HepG2 (cell line): ENCODE data around the gene ACSF3. TPM values are rescaled to one million over a fixed set of nuclear protein-coding genes. Genes with fewer than 3 reads are reported as not detected.
A peak's percentile ranks its signal among the peaks of the same experiment; 100 is the strongest.

Experiments
- ARID2 ChIP-seq: sonication (generic); formaldehyde crosslinking; IDR thresholded peaks from 2 replicates; pipeline ENCODE4 v1.8.1; 2022; ENCODE audit warnings: mild to moderate bottlenecking, missing genetic modification reagents, borderline replicate concordance
- CCAR2 ChIP-seq: fragments of 200-400 bp; formaldehyde crosslinking; optimal IDR thresholded peaks from 2 replicates; pipeline ENCODE3; 2018; ENCODE audit warnings: low read depth, mild to moderate bottlenecking, low read length, moderate library complexity
- ELF1 ChIP-seq: sonication (generic); formaldehyde crosslinking; IDR thresholded peaks from 2 replicates; pipeline ENCODE4 v1.4.0; 2020; ENCODE audit warnings: missing genetic modification reagents
- GPN1 ChIP-seq: sonication (generic); formaldehyde crosslinking; IDR thresholded peaks from 2 replicates; pipeline ENCODE4 v1.5.1; 2020; ENCODE audit warnings: missing genetic modification reagents, borderline replicate concordance
- JUNB ChIP-seq: sonication (generic); formaldehyde crosslinking; IDR thresholded peaks from 2 replicates; pipeline ENCODE4 v1.8.0; 2022; ENCODE audit warnings: missing genetic modification reagents, mild to moderate bottlenecking, borderline replicate concordance
- KDM6A ChIP-seq: IDR thresholded peaks from 2 replicates; pipeline ENCODE4 v1.6.1; 2016; ENCODE audit warnings: low read depth
- KMT2A ChIP-seq: sonication (generic); formaldehyde crosslinking; IDR thresholded peaks from 2 replicates; pipeline ENCODE4 v1.4.0; 2020; ENCODE audit warnings: missing genetic modification reagents
- MAFF ChIP-seq: IDR thresholded peaks from 2 replicates; pipeline ENCODE4 v1.6.1; 2011; ENCODE audit warnings: low read depth, low read length, improper control_type of control experiment
- MED1 ChIP-seq: sonication (generic); formaldehyde crosslinking; IDR thresholded peaks from 2 replicates; pipeline ENCODE4 v1.4.0; 2020; ENCODE audit warnings: missing genetic modification reagents
- MEIS2 ChIP-seq: sonication (generic); formaldehyde crosslinking; IDR thresholded peaks from 2 replicates; pipeline ENCODE4 v1.9.0; 2021; ENCODE audit warnings: mild to moderate bottlenecking, missing genetic modification reagents
- MLLT10 ChIP-seq: sonication (generic); formaldehyde crosslinking; IDR thresholded peaks from 2 replicates; pipeline ENCODE4 v1.4.0; 2020; ENCODE audit warnings: missing genetic modification reagents
- NR1H2 ChIP-seq: sonication (generic); formaldehyde crosslinking; IDR thresholded peaks from 2 replicates; pipeline ENCODE4 v1.8.1; 2022; ENCODE audit warnings: low read depth, missing genetic modification reagents, borderline replicate concordance
- NR2F6 ChIP-seq, 2 experiments: IDR thresholded peaks; 2 replicates each; pipeline ENCODE4 v1.6.1; 2016; ENCODE audit warnings: antibody characterized with exemption in 1 of 2, mild to moderate bottlenecking in 1 of 2
- PAWR ChIP-seq: sonication (generic); formaldehyde crosslinking; IDR thresholded peaks from 2 replicates; pipeline ENCODE4 v1.4.0; 2020; ENCODE audit warnings: missing genetic modification reagents, mild to moderate bottlenecking, borderline replicate concordance
- REXO4 ChIP-seq: sonication (generic); formaldehyde crosslinking; IDR thresholded peaks from 2 replicates; pipeline ENCODE4 v1.8.0; 2022; ENCODE audit warnings: missing genetic modification reagents, mild to moderate bottlenecking, borderline replicate concordance
- RXRA ChIP-seq: sonication (generic); formaldehyde crosslinking; IDR thresholded peaks from 2 replicates; pipeline ENCODE4 v1.5.1; 2020; ENCODE audit warnings: missing genetic modification reagents
- SNRNP70 ChIP-seq: fragments of 200-400 bp; formaldehyde crosslinking; IDR thresholded peaks from 2 replicates; pipeline ENCODE4 v1.6.1; 2017; ENCODE audit warnings: mild to moderate bottlenecking, low read depth, low read length, moderate library complexity
- SUZ12 ChIP-seq: fragments of 150-350 bp; IDR thresholded peaks from 2 replicates; pipeline ENCODE4 v1.6.1; 2014; ENCODE audit warnings: low read depth, low read length
- TOPORS ChIP-seq: sonication (generic); formaldehyde crosslinking; IDR thresholded peaks from 2 replicates; pipeline ENCODE4 v1.8.0; 2023; ENCODE audit warnings: mild to moderate bottlenecking, missing genetic modification reagents
- TSC22D2 ChIP-seq: sonication (generic); formaldehyde crosslinking; IDR thresholded peaks from 2 replicates; pipeline ENCODE4 v1.5.1; 2020; ENCODE audit warnings: missing genetic modification reagents, mild to moderate bottlenecking, borderline replicate concordance
- ZFP41 ChIP-seq: sonication (generic); formaldehyde crosslinking; IDR thresholded peaks from 2 replicates; pipeline ENCODE4 v1.4.0; 2020; ENCODE audit warnings: mild to moderate bottlenecking, missing genetic modification reagents, borderline replicate concordance
- ZNF563 ChIP-seq: sonication (generic); formaldehyde crosslinking; IDR thresholded peaks from 2 replicates; pipeline ENCODE4 v1.8.0; 2022; ENCODE audit warnings: mild to moderate bottlenecking, moderate library complexity, missing genetic modification reagents
- ZNF577 ChIP-seq: sonication (generic); formaldehyde crosslinking; IDR thresholded peaks from 2 replicates; pipeline ENCODE4 v1.4.0; 2020; ENCODE audit warnings: mild to moderate bottlenecking, low read depth, missing genetic modification reagents, borderline replicate concordance
- ZNF772 ChIP-seq: sonication (generic); formaldehyde crosslinking; IDR thresholded peaks from 2 replicates; pipeline ENCODE4 v1.5.0; 2020; ENCODE audit warnings: mild to moderate bottlenecking, missing genetic modification reagents
- polyA plus RNA-seq, 8 experiments: library from polyadenylated mRNA; depleted of rRNA in 3 of 8; stranded (reverse) in 7 of 8; unstranded in 1 of 8; fragments of >200 nt; fragmentation: Illumina TruSeq in 4 of 8; extraction: Trizol in 4 of 8; gene quantifications; 2 replicates each; pipeline versions ENCODE4 v1.2.1 to v1.2.3, GENCODE V29; 2011 to 2016; ENCODE audit warnings: low read depth in 4 of 8, missing spikeins in 1 of 8, mixed read lengths in 1 of 8; ENCODE audit not compliant: insufficient read depth in 1 of 8
- total RNA-seq, 5 experiments: library from RNA; depleted of rRNA; stranded (reverse); fragments of >200 nt; fragmentation: Illumina TruSeq; extraction: Trizol; gene quantifications; 2 replicates each; pipeline ENCODE4 v1.2.3, GENCODE V29; 2016; ENCODE audit warnings: low read depth in 1 of 5
- TF ChIP-seq, protein P1 (sequence below): fragments of 450-650 bp; IDR thresholded peaks from 2 replicates; pipeline ENCODE4 v1.6.1; 2016
- TF ChIP-seq, protein P2 (sequence below): IDR thresholded peaks from 2 replicates; pipeline ENCODE4 v1.6.1; 2016; ENCODE audit warnings: missing compliant biosample characterization, missing genetic modification reagents, borderline replicate concordance
- TF ChIP-seq, protein P3 (sequence below): fragments of 450-650 bp; IDR thresholded peaks from 2 replicates; pipeline ENCODE4 v1.6.1; 2017

Gene ACSF3
- total and polyA plus RNA-seq, 2 of the 13 experiments (the other 11 are each of a cell fraction or from before 2014, with no cell fraction given), result 14.9 to 30.6 TPM

DNA sequence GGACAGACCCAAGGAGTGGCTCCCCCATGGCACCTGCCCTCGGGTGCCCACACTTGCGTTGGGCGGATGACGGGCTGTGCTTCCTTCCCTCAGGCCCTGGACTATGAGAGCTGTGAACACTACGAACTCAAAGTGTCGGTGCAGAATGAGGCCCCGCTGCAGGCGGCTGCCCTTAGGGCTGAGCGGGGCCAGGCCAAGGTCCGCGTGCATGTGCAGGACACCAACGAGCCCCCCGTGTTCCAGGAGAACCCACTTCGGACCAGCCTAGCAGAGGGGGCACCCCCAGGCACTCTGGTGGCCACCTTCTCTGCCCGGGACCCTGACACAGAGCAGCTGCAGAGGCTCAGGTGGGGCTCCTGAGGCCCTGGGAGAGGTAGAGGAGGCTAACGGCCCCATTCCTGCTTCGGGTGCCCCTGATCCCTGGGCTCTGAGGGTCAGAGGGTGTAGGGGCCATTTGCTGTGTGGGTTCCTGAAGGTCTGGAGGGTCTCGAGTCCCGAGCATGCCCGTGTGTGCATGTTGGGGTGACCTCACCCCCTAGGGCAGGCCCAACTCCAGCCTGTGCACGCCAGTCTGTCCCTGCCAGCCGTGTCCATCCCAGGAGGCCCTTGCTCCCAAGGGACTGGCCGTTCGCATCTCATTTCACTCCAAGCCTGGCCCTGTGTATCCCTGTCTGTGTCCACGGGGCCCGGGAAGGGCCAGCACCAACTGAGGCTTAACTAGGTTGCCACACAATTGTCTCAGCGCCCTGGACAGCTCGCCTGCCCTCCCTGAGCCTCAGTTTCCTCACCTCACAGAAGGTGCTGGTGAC lies 96.7 kb downstream of the ACSF3 start (continued):
- TF ChIP-seq, protein P1, sequence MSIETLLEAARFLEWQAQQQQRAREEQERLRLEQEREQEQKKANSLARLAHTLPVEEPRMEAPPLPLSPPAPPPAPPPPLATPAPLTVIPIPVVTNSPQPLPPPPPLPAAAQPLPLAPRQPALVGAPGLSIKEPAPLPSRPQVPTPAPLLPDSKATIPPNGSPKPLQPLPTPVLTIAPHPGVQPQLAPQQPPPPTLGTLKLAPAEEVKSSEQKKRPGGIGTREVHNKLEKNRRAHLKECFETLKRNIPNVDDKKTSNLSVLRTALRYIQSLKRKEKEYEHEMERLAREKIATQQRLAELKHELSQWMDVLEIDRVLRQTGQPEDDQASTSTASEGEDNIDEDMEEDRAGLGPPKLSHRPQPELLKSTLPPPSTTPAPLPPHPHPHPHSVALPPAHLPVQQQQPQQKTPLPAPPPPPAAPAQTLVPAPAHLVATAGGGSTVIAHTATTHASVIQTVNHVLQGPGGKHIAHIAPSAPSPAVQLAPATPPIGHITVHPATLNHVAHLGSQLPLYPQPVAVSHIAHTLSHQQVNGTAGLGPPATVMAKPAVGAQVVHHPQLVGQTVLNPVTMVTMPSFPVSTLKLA, result no peak
- TF ChIP-seq MED1 (CRISPR knock-in tag), result no peak
- TF ChIP-seq MLLT10 (CRISPR knock-in tag), result 0 out of 2 replicates have a peak, but pooled peaks have one; percentile 44
- 0 out of 2 replicates have a peak, but pooled peaks have one; percentile 34 for TF ChIP-seq RXRA (CRISPR knock-in tag)
- TF ChIP-seq NR2F6 (IDR thresholded peaks at IDR 0.05), result no peak
- TF ChIP-seq NR2F6 (CRISPR knock-in tag; IDR thresholded peaks at IDR 0.05), result no peak
- TF ChIP-seq ELF1 (CRISPR knock-in tag), result no peak
- peak; percentile 66 for TF ChIP-seq CCAR2
- TF ChIP-seq ZNF577 (CRISPR knock-in tag), result no peak
- no peak for TF ChIP-seq MAFF
- peak; percentile 51; the same call in 1 of the 2 replicates for TF ChIP-seq ZNF772 (CRISPR knock-in tag)
- TF ChIP-seq, protein P2, sequence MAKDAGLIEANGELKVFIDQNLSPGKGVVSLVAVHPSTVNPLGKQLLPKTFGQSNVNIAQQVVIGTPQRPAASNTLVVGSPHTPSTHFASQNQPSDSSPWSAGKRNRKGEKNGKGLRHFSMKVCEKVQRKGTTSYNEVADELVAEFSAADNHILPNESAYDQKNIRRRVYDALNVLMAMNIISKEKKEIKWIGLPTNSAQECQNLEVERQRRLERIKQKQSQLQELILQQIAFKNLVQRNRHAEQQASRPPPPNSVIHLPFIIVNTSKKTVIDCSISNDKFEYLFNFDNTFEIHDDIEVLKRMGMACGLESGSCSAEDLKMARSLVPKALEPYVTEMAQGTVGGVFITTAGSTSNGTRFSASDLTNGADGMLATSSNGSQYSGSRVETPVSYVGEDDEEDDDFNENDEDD (CRISPR knock-in tag), result 0 out of 2 replicates have a peak, but pooled peaks have one; percentile 16
- peak; percentile 6 for TF ChIP-seq TOPORS (CRISPR knock-in tag)
- TF ChIP-seq, protein P3, sequence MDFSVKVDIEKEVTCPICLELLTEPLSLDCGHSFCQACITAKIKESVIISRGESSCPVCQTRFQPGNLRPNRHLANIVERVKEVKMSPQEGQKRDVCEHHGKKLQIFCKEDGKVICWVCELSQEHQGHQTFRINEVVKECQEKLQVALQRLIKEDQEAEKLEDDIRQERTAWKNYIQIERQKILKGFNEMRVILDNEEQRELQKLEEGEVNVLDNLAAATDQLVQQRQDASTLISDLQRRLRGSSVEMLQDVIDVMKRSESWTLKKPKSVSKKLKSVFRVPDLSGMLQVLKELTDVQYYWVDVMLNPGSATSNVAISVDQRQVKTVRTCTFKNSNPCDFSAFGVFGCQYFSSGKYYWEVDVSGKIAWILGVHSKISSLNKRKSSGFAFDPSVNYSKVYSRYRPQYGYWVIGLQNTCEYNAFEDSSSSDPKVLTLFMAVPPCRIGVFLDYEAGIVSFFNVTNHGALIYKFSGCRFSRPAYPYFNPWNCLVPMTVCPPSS, result no peak
- no peak for TF ChIP-seq KDM6A
- TF ChIP-seq ARID2, result no peak; the same call in 1 of the 2 replicates
- TF ChIP-seq JUNB (CRISPR knock-in tag), result no peak
- TF ChIP-seq REXO4 (CRISPR knock-in tag), result 0 out of 2 replicates have a peak, but pooled peaks have one; percentile 31
- no peak for TF ChIP-seq PAWR
- no peak for TF ChIP-seq SNRNP70
- TF ChIP-seq SUZ12, result no peak
- TF ChIP-seq NR1H2 (CRISPR knock-in tag), result no peak
- no peak for TF ChIP-seq ZFP41 (CRISPR knock-in tag)
- no peak for TF ChIP-seq GPN1 (CRISPR knock-in tag)
- no peak; the same call in 1 of the 2 replicates for TF ChIP-seq ZNF563 (CRISPR knock-in tag)
- TF ChIP-seq KMT2A, result no peak
- no peak for TF ChIP-seq TSC22D2
- TF ChIP-seq MEIS2 (CRISPR knock-in tag), result no peak
